Activated naive CD4-positive, alpha-beta T cell treated with Interleukin-2 at 50 U/mL for 16 hours (primary cell): ENCODE data around the gene EMX1.
A peak's percentile ranks its signal among the peaks of the same experiment; 100 is the strongest.
"Not testable (repeated sequence)": the region's sequence is repeated elsewhere in the genome, so short reads cannot be mapped to it uniquely, and the experiment has no call there.

Source experiments
- DNase-seq: peaks from one replicate; pipeline ENCODE4 v3.0.0-alpha.2; 2020

The EMX1 gene

DNA sequence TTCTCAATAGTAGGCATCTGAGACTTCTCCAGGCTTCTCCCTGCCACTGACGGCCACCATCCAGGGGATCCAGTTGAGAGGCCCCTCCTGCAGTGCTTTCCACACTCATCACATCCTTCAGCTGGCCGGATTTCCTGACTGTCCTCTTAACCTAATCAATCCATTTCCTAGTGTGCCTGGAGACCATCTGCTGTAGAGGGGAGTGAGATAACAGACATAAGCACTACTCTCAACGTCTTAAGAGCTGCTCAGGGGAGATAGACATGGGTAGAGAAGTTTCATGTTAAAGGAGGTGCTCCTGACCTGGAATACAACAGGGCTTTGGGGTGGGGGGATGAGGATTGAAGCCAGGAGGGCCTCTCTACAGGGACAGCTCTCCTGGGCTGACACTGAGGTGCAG lies 15.9 kb upstream of the EMX1 start:
- no peak for DNase-seq

DNA sequence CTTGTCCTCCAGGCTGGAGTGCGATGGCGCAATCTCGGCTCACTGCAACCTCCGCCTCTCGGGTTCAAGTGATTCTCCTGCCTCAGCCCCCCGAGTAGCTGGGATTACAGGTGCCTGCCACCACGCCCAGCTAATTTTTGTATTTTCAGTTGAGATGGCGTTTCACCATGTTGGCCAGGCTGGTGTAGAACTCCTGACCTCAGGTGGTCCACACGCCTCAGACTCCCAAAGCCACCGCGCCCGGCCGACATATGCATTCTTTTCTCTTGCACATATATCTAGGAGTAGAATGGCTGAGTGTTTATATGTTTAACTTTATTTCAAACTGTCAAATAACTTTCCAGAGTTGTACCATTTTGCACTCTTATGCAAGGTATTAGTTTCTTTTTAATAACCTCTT lies 9.9 kb upstream of the EMX1 start:
- DNase-seq = not testable (repeated sequence)

GRCh38 chr2:72908741-72909140 lies 8.6 kb upstream of the EMX1 start:
- DNase-seq = no peak

DNA sequence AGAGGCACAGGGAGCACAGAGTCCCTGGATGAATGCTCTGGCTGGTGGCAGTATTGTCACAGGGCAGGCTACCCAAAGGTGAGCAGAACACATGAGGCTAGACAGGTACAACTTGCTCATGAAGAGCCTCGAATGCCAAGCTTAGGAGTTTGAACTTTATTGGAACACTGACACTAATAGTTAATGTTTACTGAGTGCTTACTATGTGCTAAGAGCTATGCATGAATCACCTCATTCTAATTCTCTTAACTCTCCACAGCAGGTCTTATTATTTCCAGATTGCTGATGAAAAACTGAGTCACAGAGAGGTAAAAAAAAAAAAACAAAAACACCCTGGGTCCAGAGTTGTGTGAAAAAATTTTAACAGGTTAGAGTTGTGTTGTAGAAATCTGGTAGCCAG lies 6.1 kb upstream of the EMX1 start:
- DNase-seq = no peak

- no peak for DNase-seq
Measured at GRCh38 chr2:72913486-72914205, 3.7 kb upstream of the EMX1 start.

- no peak for DNase-seq
Measured at GRCh38 chr2:72914206-72914559, 3.1 kb upstream of the EMX1 start.

- DNase-seq = no peak
Measured at GRCh38 chr2:72914589-72915319, 2.6 kb upstream of the EMX1 start.

DNA sequence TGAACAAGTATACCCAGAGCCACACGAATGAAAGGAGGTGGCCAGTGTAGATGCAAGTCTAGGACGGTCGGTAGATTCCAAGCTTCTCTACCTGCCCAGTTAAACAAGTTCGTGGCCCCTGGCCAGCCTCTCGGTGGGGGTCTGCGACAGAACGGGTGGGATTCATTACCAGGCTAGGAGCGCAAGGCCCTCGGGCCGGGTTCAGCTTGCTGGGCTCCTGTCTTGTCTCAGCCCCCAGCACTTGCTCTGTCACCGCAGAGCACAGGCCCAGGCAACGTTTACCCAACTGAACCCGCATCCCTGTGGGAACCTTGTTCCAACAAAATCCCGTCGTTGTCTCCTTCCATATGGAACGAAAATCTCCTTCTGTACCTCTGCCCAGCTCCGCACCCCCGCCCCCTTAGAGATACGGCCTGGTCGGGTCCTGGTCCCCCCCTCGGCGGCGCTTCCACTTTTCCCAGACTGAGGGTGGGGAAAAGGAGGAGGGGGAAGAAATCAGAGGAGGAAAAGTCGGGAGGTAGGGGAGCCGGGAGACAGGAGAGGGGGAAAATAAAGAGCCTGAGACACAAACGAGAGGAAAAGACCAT lies 1.9 kb upstream of the EMX1 start:
- no peak for DNase-seq

DNA sequence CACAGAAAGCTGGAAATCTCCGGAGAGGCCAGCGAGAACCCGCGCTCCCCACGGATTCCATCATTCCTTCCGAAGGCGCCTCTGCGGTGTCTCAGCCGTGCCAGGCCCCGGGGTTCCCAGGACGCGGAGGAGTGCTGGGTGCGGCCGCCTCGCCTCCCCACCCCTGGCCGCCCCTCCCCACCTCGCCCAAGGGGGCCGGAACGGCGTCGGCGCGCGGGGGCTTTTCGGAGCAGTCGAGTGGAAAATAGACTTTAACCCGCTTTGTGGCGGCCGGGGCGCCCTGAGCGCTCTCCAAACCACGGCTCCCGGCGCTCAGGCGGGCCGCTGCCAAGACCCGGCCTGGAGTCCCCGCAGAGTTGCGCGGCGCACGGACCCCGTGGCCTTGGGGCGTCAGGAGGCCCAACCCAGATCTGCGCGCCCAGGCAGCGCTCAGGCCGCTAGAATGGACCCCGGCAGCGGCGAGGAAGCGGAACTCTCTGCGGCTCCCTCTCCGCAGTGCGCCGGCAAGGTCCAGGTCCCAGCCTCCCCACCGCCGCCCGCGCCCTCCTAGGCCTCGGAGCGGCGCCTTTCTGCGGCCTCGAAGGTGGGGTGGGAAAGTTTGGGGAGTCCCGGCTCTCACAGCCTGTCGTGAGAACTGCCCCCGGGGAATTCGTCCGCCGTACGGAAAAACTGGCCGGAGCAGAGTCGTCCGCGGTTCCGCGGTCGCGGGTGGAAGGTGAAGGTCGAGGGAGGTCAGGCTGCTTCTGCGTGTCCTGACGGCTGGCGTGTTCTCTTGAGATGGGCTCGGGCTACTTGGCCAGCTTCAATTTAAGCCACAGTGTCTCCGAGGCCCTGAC lies 1.2 kb upstream of the EMX1 start:
- DNase-seq = peak; percentile 54

DNA sequence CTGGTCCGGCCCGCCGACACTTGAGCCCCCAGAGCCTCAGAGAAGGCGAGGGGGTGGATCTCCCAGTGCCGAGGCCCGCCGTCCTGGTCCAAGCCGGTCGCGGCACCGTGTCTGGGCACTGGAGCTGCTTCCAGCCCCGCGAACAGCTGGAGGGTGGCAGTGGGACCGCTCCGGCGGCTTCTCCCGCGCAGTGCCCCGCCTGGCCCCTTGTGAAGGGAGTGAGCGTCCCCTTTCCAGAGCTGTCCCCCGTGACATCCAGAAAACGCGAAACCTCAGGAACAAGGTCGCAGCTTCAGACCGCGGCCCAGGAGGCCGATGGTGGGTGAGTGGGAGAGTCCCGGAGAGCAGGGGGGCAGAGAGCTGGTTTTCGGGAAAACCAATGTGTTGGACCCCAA lies 579 bp upstream of the EMX1 start:
- DNase-seq = no peak

DNA sequence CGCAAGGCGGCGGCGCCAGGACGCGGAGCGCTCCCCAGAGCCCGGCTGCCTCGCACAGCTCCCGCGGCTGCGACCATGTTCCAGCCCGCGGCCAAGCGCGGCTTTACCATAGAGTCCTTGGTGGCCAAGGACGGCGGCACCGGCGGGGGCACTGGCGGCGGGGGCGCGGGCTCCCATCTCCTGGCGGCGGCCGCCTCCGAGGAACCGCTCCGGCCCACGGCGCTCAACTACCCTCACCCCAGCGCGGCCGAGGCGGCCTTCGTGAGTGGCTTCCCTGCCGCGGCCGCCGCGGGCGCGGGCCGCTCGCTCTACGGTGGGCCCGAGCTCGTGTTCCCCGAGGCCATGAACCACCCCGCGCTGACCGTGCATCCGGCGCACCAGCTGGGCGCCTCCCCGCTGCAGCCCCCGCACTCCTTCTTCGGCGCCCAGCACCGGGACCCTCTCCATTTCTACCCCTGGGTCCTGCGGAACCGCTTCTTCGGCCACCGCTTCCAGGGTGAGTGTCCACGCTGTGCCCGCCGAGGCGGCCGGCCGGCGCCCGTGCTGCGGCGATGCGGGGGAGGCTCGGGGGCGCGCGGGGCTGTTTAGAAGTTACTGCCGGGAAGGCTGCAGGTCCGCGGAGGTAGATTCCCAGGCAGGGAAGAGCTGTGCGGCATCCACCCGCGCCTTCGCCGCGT lies 696 bp downstream of the EMX1 start:
- no peak for DNase-seq

DNA sequence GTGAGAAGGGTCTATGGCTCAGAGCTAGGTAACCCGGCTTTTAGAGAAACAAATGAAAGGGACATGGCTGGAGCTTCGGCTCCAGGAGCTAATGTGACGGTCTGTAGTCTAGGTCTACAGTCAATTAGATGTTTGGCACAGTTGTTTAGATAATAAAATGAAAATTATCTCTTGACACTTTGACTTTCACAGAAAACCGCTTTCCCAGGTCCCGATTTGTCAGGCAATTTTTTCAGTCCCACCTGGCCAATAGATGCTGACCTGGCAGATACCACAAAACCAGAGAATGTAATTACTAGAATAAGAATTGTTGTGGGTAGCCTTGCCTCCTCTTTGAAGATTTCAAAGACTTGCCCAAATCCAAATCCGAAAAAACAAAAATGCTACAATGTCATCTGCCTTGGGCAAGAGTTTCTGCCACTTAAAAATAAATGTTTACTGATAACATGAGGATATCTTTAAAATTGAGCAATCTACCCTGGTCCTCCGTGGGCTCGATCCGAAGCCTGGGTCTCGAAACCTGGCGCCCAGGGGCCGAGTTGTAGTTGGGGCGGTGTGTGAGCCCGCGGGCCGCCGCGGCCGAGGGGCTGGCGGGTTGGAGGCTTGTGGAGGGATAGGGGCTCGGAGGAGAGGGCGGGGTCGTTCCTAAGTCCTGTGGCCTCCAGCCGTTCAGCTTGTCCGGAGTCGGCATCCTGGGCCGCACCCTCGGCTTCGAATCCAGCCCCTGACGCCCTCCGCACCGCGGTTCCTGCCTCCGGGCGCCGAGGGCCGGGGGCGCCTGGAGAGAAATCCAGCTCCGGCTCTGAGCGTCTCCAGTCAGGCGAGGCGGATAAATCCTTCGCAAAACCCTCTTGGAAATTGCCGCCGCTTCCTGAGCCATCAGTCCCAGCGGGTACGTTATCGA lies 2.3 kb downstream of the EMX1 start:
- no peak for DNase-seq

DNA sequence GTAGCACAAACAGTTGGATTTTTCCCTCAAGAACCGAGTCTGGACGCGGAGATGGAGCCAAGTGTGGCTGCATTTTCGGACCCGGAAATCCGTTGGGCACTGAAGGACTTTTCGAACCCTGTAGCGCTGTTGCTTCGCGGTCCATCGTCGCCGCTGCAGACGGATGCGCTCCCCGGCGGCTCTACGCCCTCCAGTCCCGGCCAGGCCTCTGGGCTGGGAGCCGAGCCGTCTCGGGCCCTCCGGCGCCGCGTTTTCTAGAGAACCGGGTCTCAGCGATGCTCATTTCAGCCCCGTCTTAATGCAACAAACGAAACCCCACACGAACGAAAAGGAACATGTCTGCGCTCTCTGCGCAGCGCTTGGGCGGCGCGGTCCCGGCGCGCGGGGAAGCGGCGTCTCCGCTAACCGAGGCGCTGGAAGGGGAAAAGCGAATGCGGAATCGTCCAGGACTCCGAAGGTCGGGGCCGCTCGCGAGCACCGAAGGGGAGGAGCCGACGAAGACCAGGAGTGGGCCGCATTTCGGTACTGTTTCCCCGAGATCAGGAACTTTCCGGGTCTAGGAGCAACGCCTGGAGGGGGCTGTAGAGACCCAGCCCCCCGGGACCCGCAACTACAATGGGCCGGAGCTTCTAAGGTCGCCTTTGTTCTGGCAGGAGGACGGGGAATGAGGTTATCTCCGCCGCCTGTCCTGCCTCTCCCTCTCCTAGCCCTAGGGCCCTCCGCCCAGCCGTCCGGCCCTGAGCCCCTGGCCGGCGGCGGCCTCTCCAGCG lies 3.2 kb downstream of the EMX1 start:
- peak; percentile 46 for DNase-seq

DNA sequence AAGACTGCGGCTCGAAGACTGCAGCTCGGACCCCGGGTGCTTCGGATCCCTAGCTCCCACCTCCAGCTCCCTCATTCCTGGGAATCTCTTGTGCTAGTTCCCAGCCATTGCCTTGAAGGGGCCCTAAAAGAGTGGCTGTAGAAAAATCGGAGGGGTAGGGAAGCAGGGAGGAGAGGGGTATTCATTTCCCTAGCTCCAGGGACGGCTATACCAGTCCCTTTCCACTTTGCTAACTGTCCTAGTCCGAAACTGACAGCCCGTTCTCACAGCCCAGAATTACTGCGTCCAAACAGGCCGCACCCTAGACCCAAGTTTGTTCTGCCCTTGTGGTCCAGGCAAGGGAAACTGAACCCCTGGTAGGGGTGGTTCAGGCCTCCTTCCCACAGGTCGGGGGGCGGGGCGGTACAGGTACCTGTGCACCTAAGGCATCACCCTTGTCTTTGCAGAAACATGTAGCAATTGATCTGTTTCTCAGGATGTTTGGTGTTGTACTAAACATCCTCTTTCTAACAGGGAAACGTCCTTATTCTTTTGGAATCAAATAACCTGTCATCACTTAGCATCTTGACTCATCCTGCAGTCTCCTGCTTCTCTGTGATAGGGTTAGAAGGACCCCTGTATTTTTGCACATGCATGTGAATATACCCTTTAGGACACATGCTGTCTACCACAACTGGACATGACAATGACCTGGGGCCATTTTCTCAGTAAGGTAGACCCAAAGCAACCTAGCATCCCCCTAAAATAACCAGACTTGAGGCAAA lies 4.0 kb downstream of the EMX1 start:
- no peak for DNase-seq

DNA sequence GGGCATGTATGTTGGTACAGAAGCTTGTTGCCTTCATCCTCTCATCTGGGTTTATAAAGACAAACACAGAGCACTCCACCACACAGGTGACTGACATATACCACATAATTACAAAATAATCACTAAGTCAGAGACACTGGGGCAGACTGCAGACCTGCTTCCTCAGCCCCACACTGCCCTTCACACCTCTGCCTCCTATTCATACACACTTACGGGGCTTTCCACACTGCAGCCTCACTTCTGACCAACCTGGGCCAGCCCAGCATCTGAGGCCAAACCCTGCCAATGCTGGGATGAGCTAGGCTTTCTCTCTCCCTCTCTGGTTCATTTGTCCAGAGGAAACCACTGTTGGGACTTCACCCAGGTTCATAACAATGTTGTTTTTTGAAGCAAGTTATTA lies 4.5 kb downstream of the EMX1 start:
- DNase-seq = no peak

GRCh38 chr2:72923833-72924352 lies 6.6 kb downstream of the EMX1 start:
- DNase-seq = no peak

- DNase-seq = no peak
Measured at GRCh38 chr2:72924353-72925240, 7.3 kb downstream of the EMX1 start.

GRCh38 chr2:72925328-72925943 lies 8.1 kb downstream of the EMX1 start:
- no peak for DNase-seq
